DOHH2 (cell line): ENCODE results near the gene CRYBG3.

Source experiments
- H3F3A ChIP-seq: fragments of 200-600 bp; sonication (generic), shearing (Covaris generic); 2 replicates; pipeline ENCODE4 v1.6.0; 2016; ENCODE audit warnings: antibody characterized with exemption, mild to moderate bottlenecking; ENCODE audit not compliant: control insufficient read depth, insufficient read depth
- H3K27ac ChIP-seq: fragments of 200-600 bp; sonication (generic); 2 replicates; pipeline ENCODE4 v1.5.1; 2014; ENCODE audit warnings: low read depth, mild to moderate bottlenecking, low read length, moderate library complexity
- H3K27me3 ChIP-seq: fragments of 200-600 bp; sonication (generic); 2 replicates; pipeline ENCODE4 v1.6.1; 2014; ENCODE audit warnings: mild to moderate bottlenecking, low read length, mixed read lengths; ENCODE audit not compliant: control insufficient read depth
- H3K36me3 ChIP-seq: fragments of 200-600 bp; sonication (generic); 2 replicates; pipeline ENCODE4 v1.6.1; 2014; ENCODE audit warnings: mild to moderate bottlenecking, low read length, moderate library complexity, mixed read lengths; ENCODE audit not compliant: control insufficient read depth
- H3K4me1 ChIP-seq: fragments of 200-600 bp; sonication (generic); 2 replicates; pipeline ENCODE4 v1.6.1; 2014; ENCODE audit warnings: mild to moderate bottlenecking, low read length, mixed read lengths; ENCODE audit not compliant: control insufficient read depth
- H3K4me2 ChIP-seq: fragments of 200-600 bp; sonication (generic); 2 replicates; pipeline ENCODE4 v1.6.0; 2014; ENCODE audit warnings: mild to moderate bottlenecking, low read length, moderate library complexity
- H3K4me3 ChIP-seq: fragments of 200-600 bp; sonication (generic); 2 replicates; pipeline ENCODE4 v1.5.1; 2014; ENCODE audit warnings: mild to moderate bottlenecking, low read length, mixed read lengths
- H3K79me2 ChIP-seq: fragments of 200-600 bp; sonication (generic); 2 replicates; pipeline ENCODE4 v1.6.1; 2014; ENCODE audit warnings: mild to moderate bottlenecking, low read length, mixed read lengths; ENCODE audit not compliant: control insufficient read depth
- H3K9me2 ChIP-seq: fragments of 200-600 bp; sonication (generic); replicated peaks from 2 replicates; pipeline ENCODE4 v1.6.1; 2014; ENCODE audit warnings: mild to moderate bottlenecking, low read length, mixed read lengths; ENCODE audit not compliant: control insufficient read depth
- H3K9me3 ChIP-seq: fragments of 200-600 bp; sonication (generic); 2 replicates; pipeline ENCODE4 v1.6.1; 2014; ENCODE audit warnings: antibody characterized with exemption, low read length, mixed read lengths; ENCODE audit not compliant: control insufficient read depth, insufficient read depth
- H4K20me1 ChIP-seq: fragments of 200-600 bp; sonication (generic); 2 replicates; pipeline ENCODE4 v1.6.0; 2014; ENCODE audit warnings: low read depth, mild to moderate bottlenecking, antibody characterized with exemption, low read length, moderate library complexity; ENCODE audit not compliant: control insufficient read depth, insufficient read depth
- EZH2phosphoT487 ChIP-seq: fragments of 200-600 bp; sonication (generic); IDR thresholded peaks from 2 replicates; pipeline ENCODE4 v1.6.1; 2017; ENCODE audit warnings: borderline replicate concordance, mild to moderate bottlenecking, antibody characterized with exemption, low read length, moderate library complexity, mixed read lengths
- TF ChIP-seq, protein P1 (sequence below): fragments of 200-600 bp; sonication (generic); IDR thresholded peaks from one replicate; pipeline ENCODE4 v1.5.1; 2014; ENCODE audit warnings: antibody characterized with exemption, mild to moderate bottlenecking, low read depth, low read length; ENCODE audit not compliant: poor library complexity, severe bottlenecking

Gene CRYBG3

DNA sequence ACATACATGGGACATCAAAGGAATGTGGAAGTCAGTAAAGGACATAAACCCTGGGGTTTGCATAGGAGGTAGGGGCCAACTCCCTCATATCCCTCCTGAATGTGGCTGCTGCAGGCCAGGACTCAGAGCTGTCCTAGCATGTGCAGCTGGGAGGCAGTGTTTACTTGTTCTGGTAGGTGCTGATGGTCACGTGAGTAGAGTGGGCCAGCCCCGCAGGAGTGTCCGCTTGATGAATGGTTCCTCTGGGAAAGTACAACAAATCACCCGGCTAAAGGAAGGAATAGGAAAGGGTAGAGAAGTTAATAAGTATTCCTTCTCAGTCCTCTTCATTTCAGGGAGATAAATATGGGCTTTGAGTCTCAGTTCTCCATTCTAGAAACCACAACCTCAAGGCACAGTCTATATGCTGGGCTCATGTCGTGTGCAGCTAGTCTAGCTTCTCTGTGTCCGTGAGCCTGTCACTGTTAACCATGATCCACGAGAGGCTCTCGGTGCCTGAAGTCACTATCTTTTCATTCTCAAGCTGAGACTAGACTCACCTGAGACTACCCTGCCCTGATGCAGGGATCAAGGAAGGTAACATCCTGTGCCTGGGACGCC lies 132.5 kb downstream of the CRYBG3 start:
- H3K9me3 ChIP-seq: no peaks in the 10 kb centered on the region
- H3K4me3 ChIP-seq: no peak overlapping the region
- no peaks in the 10 kb centered on the region for H4K20me1 ChIP-seq
- H3K9me2 ChIP-seq: no peaks in the 10 kb centered on the region
- no peaks in the 10 kb centered on the region for H3F3A ChIP-seq
- no peaks in the 10 kb centered on the region for H3K27me3 ChIP-seq
- H3K79me2 ChIP-seq: no peaks in the 10 kb centered on the region
- no peak overlapping the region for H3K4me2 ChIP-seq
- H3K27ac ChIP-seq: no peak overlapping the region
- no peaks in the 10 kb centered on the region for H3K4me1 ChIP-seq
- TF ChIP-seq, protein P1, sequence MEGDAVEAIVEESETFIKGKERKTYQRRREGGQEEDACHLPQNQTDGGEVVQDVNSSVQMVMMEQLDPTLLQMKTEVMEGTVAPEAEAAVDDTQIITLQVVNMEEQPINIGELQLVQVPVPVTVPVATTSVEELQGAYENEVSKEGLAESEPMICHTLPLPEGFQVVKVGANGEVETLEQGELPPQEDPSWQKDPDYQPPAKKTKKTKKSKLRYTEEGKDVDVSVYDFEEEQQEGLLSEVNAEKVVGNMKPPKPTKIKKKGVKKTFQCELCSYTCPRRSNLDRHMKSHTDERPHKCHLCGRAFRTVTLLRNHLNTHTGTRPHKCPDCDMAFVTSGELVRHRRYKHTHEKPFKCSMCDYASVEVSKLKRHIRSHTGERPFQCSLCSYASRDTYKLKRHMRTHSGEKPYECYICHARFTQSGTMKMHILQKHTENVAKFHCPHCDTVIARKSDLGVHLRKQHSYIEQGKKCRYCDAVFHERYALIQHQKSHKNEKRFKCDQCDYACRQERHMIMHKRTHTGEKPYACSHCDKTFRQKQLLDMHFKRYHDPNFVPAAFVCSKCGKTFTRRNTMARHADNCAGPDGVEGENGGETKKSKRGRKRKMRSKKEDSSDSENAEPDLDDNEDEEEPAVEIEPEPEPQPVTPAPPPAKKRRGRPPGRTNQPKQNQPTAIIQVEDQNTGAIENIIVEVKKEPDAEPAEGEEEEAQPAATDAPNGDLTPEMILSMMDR: no peak
- TF ChIP-seq EZH2phosphoT487: no peak
- H3K36me3 ChIP-seq: peaks cover 95% of the 10 kb centered on the region

DNA sequence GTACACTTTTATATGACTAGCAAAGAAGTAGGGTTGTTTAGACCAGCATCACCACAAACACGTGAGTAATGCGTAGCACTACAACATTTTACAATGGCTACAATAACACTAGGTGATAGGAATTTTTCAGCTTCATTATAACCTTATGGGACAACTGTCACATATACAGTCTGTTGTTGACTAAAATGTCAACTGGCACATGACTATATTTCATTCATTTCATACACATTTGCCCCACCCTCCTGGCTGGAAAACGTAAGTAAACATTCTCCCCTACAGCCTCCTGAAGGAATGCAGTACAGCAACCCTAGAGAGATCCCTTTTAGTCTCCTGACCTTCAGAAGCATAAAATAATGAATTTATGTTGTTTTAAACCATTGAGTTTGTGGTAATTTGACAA lies 134.2 kb downstream of the CRYBG3 start:
- Histone ChIP-seq H3K4me2 (no peak overlapping the region), H3K9me2 (no peaks in the 10 kb centered on the region), H3K4me1 (no peaks in the 10 kb centered on the region), H3K9me3 (no peaks in the 10 kb centered on the region), H3K27me3 (no peaks in the 10 kb centered on the region), H3K79me2 (peaks cover 12% of the 10 kb centered on the region), H3F3A (no peaks in the 10 kb centered on the region), H3K27ac (no peak overlapping the region), H4K20me1 (0 out of 2 replicates have a peak, but pooled peaks cover 3% of the 10 kb centered on the region), H3K4me3 (no peak overlapping the region), H3K36me3 (peaks cover 95% of the 10 kb centered on the region)
- TF ChIP-seq, protein P1: no peak
- no peak for TF ChIP-seq EZH2phosphoT487

DNA sequence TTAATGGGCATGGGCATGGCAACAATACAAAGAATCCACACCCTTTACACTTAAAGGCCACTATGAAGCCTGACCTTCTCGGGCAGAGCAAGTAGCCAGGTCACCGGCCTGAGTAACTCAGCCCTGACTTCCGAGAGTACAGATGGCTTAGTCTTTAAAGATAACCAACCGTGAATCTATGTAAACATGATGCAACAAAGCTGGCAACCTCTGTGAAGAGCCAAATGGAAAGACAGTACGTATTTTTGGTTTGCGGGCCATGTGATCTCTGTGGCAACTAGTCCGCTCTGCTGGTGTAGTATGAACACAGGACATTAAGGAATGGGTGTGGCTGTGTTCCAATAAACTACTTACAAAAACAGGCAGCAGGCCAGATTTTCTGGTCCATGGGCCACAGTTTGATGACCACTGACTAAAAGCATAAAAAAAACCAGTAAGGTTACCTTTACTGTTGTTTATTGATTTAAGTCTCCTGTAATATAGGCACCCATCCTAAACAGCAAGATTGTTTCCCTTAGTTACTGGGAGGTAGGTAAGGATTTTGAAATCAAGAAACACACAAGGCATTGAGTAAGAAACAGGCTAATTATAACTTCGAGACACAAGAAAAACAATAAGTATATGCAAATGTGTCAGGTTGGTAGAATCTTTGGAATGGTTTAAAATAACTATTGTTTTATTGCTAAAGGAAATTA lies 136.0 kb downstream of the CRYBG3 start:
- no peaks in the 10 kb centered on the region for H3K4me1 ChIP-seq
- H3K27ac ChIP-seq: no peak overlapping the region
- peaks cover 28% of the 10 kb centered on the region for H3K79me2 ChIP-seq

More for the DNA sequence above, 136.0 kb downstream of the CRYBG3 start:
- Histone ChIP-seq H3K4me3 (no peak overlapping the region), H3K9me2 (no peaks in the 10 kb centered on the region), H3K9me3 (no peaks in the 10 kb centered on the region), H4K20me1 (0 out of 2 replicates have a peak, but pooled peaks cover 3% of the 10 kb centered on the region), H3K4me2 (no peak overlapping the region), H3K36me3 (peaks cover 95% of the 10 kb centered on the region), H3K27me3 (no peaks in the 10 kb centered on the region), H3F3A (no peaks in the 10 kb centered on the region)
- TF ChIP-seq, protein P1: no peak
- no peak for TF ChIP-seq EZH2phosphoT487
